ENCODE results near the gene ZBTB6. TPM values are rescaled to one million over a fixed set of nuclear protein-coding genes. Genes with fewer than 3 reads are reported as not detected.
"Not testable (repeated sequence)": the region's sequence is repeated elsewhere in the genome, so short reads cannot be mapped to it uniquely, and the experiment has no call there.

Gene ZBTB6
- total RNA-seq, 1 donor from 2014 or later: 7.4 TPM

DNA sequence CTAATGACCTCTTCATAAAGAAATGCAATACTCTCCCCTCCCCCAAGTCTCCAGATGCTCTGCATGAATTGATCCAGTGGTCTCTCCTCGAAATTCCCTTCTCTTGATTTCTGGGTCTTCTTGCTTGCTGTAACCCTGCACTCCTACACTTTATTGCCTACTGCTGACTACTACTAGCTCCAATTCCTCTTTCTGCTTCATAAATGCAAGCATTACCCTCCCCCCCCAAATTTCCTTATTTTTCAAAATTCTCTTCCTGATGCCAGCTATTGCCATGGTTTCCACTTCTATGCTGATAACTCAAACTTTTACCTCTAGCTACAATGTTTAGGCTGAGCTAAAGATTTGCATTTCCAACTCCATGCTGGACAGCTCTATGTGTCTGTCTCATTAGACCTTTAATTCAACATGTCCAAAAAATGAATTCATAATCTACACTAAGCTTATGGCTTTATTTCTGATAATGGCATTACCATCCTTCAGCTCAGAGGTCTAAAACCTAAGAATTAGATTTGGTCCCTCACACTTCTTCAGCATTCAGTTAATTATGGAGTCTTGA, 16.8 kb upstream of the ZBTB6 start:
- TF ChIP-seq, protein P1, sequence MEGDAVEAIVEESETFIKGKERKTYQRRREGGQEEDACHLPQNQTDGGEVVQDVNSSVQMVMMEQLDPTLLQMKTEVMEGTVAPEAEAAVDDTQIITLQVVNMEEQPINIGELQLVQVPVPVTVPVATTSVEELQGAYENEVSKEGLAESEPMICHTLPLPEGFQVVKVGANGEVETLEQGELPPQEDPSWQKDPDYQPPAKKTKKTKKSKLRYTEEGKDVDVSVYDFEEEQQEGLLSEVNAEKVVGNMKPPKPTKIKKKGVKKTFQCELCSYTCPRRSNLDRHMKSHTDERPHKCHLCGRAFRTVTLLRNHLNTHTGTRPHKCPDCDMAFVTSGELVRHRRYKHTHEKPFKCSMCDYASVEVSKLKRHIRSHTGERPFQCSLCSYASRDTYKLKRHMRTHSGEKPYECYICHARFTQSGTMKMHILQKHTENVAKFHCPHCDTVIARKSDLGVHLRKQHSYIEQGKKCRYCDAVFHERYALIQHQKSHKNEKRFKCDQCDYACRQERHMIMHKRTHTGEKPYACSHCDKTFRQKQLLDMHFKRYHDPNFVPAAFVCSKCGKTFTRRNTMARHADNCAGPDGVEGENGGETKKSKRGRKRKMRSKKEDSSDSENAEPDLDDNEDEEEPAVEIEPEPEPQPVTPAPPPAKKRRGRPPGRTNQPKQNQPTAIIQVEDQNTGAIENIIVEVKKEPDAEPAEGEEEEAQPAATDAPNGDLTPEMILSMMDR (IDR thresholded peaks at IDR 0.05; ENCODE audit: unreplicated experiment): no peak
- H3K27me3 Mint-ChIP-seq (ENCODE audit: unreplicated experiment): peaks cover 5% of the 10 kb centered on the region
- H3K27ac Mint-ChIP-seq (ENCODE audit: unreplicated experiment): no peak overlapping the region
- H3K9me3 Mint-ChIP-seq (ENCODE audit: unreplicated experiment): no peaks in the 10 kb centered on the region
- H3K4me1 Mint-ChIP-seq (ENCODE audit: unreplicated experiment): peaks cover 12% of the 10 kb centered on the region
- no peak for DNase-seq (ENCODE audit: low spot score)
- no peak overlapping the region for H3K4me3 Mint-ChIP-seq (ENCODE audit: unreplicated experiment)
- H3K36me3 Mint-ChIP-seq (ENCODE audit: low read depth, unreplicated experiment): no peaks in the 10 kb centered on the region

DNA sequence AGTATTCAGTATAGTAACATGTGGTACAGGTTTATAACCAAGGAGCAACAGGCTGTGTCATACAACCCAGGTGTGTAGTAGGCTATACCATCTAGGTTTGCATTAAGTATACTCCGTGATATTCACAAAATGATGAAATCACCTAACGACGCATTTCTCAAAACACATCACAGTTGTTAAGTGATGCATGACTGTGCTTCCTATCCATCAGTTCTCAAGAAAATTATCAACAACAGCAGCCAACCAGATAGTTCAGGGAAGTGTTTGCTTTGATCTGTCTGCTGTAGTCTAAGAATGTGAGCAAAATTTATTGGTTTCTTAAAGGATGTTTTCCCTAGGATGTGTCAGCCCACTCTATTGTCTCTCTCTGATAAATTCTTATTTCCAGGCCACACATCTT, 10.8 kb upstream of the ZBTB6 start:
- Mint-ChIP-seq H3K27ac (ENCODE audit: unreplicated experiment) (peak overlapping the region; percentile 21), H3K4me3 (ENCODE audit: unreplicated experiment) (no peak overlapping the region), H3K27me3 (ENCODE audit: unreplicated experiment) (no peaks in the 10 kb centered on the region), H3K4me1 (ENCODE audit: unreplicated experiment) (peaks cover 5% of the 10 kb centered on the region), H3K9me3 (ENCODE audit: unreplicated experiment) (no peaks in the 10 kb centered on the region), H3K36me3 (ENCODE audit: low read depth, unreplicated experiment) (peaks cover 7% of the 10 kb centered on the region)
- TF ChIP-seq, protein P1 (IDR thresholded peaks at IDR 0.05; ENCODE audit: unreplicated experiment): no peak
- no peak for DNase-seq (ENCODE audit: low spot score)

GRCh38 chr9:122922713-122923112, 9.6 kb upstream of the ZBTB6 start:
- no peak overlapping the region for H3K4me3 Mint-ChIP-seq (ENCODE audit: unreplicated experiment)
- TF ChIP-seq, protein P1 (IDR thresholded peaks at IDR 0.05; ENCODE audit: unreplicated experiment): no peak
- no peak overlapping the region for H3K27ac Mint-ChIP-seq (ENCODE audit: unreplicated experiment)
- H3K27me3 Mint-ChIP-seq (ENCODE audit: unreplicated experiment): no peaks in the 10 kb centered on the region
- peaks cover 7% of the 10 kb centered on the region for H3K36me3 Mint-ChIP-seq (ENCODE audit: low read depth, unreplicated experiment)
- no peak for DNase-seq (ENCODE audit: low spot score)
- no peaks in the 10 kb centered on the region for H3K9me3 Mint-ChIP-seq (ENCODE audit: unreplicated experiment)
- peaks cover 5% of the 10 kb centered on the region for H3K4me1 Mint-ChIP-seq (ENCODE audit: unreplicated experiment)

GRCh38 chr9:122918310-122918709, 5.2 kb upstream of the ZBTB6 start:
- TF ChIP-seq, protein P1 (IDR thresholded peaks at IDR 0.05; ENCODE audit: unreplicated experiment): no peak
- no peak overlapping the region for H3K27ac Mint-ChIP-seq (ENCODE audit: unreplicated experiment)
- peaks cover 2% of the 10 kb centered on the region for H3K4me1 Mint-ChIP-seq (ENCODE audit: unreplicated experiment)
- no peaks in the 10 kb centered on the region for H3K9me3 Mint-ChIP-seq (ENCODE audit: unreplicated experiment)
- peaks cover 7% of the 10 kb centered on the region for H3K36me3 Mint-ChIP-seq (ENCODE audit: low read depth, unreplicated experiment)
- no peak for DNase-seq (ENCODE audit: low spot score)
- H3K4me3 Mint-ChIP-seq (ENCODE audit: unreplicated experiment): no peak overlapping the region
- no peaks in the 10 kb centered on the region for H3K27me3 Mint-ChIP-seq (ENCODE audit: unreplicated experiment)

DNA sequence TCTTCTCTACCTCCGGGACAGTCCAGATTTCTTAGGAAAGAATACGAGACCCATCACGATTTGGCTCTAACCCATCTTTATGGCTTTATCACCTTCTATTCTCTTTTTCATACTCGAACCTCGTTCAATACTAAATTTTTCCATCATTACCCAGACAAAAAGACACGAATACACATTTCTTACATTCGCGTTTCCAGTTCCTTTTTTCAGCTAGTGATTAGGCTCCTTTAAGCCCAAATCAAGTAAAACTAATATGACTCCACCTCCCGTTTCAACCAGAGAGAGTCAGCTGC, 506 bp downstream of the ZBTB6 start:
- Mint-ChIP-seq H3K4me3 (ENCODE audit: unreplicated experiment) (peak overlapping the region; percentile 91), H3K27me3 (ENCODE audit: unreplicated experiment) (peaks cover 4% of the 10 kb centered on the region), H3K27ac (ENCODE audit: unreplicated experiment) (peak overlapping the region; percentile 95), H3K4me1 (ENCODE audit: unreplicated experiment) (peaks cover 10% of the 10 kb centered on the region), H3K9me3 (ENCODE audit: unreplicated experiment) (no peaks in the 10 kb centered on the region), H3K36me3 (ENCODE audit: low read depth, unreplicated experiment) (peaks cover 4% of the 10 kb centered on the region)
- DNase-seq (ENCODE audit: low spot score): no peak
- TF ChIP-seq, protein P1 (IDR thresholded peaks at IDR 0.05; ENCODE audit: unreplicated experiment): no peak

DNA sequence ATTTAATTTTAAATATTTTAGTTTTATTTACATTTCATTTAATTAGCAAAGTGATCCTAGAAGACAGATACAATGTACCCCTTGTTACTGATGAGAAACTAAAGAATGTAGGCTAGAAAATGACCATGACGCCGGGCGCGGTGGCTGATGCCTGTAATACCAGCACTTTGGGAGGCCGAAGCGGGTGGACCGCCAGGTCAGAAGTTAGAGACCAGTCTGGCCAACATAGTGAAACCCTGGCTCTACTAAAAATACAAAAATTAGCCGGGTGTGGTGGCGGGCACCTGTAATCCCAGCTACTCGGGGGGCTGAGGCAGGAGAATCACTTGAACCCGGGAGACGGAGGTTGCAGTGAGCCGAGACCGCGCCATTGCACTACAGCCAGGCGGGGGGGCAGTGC, 7.0 kb downstream of the ZBTB6 start:
- not testable (repeated sequence) for H3K36me3 Mint-ChIP-seq (ENCODE audit: low read depth, unreplicated experiment); H3K27ac Mint-ChIP-seq (ENCODE audit: unreplicated experiment); H3K4me3 Mint-ChIP-seq (ENCODE audit: unreplicated experiment); H3K27me3 Mint-ChIP-seq (ENCODE audit: unreplicated experiment); H3K9me3 Mint-ChIP-seq (ENCODE audit: unreplicated experiment); H3K4me1 Mint-ChIP-seq (ENCODE audit: unreplicated experiment); DNase-seq (ENCODE audit: low spot score)
